Measurements from ENCODE around the gene IGSF23. TPM values are rescaled to one million over a fixed set of nuclear protein-coding genes. Genes with fewer than 3 reads are reported as not detected.

The IGSF23 gene
- total RNA-seq, 1 experiment from 2014 or later: not detected

- H2BK5ac ChIP-seq (ENCODE audit: insufficient read length, low read length): no peak overlapping the region
- H2BK15ac ChIP-seq (ENCODE audit: low read depth, low read length): no peak overlapping the region
- no peak overlapping the region for H3K9ac ChIP-seq (ENCODE audit: extremely low read depth, insufficient read length, low read length)
- H2AFZ ChIP-seq (ENCODE audit: low read length): no peak overlapping the region
- Mint-ChIP-seq H3K36me3 (ENCODE audit: insufficient read depth in 1 of 3, low read depth in 3 of 3) (no peaks in the 10 kb centered on the region; a peak in 1 of 7 replicates), H3K27me3 (ENCODE audit: low read depth) (peaks cover 7% of the 10 kb centered on the region), H3K4me1 (peaks cover 26 to 30% of the 10 kb centered on the region in 2 experiments), H3K4me3 (no peak overlapping the region), H3K9me3 (peaks cover 3% of the 10 kb centered on the region in 2 experiments; a peak in 2 of 5 replicates), H3K27ac (no peak overlapping the region; a peak in 1 of 7 replicates)
- H3K4me2 ChIP-seq (ENCODE audit: insufficient read depth, insufficient read length, low read length): no peak overlapping the region
- H4K5ac ChIP-seq (ENCODE audit: insufficient read length, low read depth, low read length): no peak overlapping the region
- no peaks in the 10 kb centered on the region for H3K9me3 ChIP-seq (ENCODE audit: control insufficient read depth, low read depth, low read length)
- H3T11ph ChIP-seq (ENCODE audit: low read length): no peak overlapping the region
- no peak for DNase-seq
- no peak overlapping the region for H4K91ac ChIP-seq (ENCODE audit: insufficient read length, low read depth, low read length)
- no peak overlapping the region for H3K56ac ChIP-seq (ENCODE audit: insufficient read length, low read depth, low read length)
- no peaks in the 10 kb centered on the region for H3K23me2 ChIP-seq (ENCODE audit: insufficient read length, low read depth, low read length, poor library complexity, severe bottlenecking)
- no peak overlapping the region for H3K4ac ChIP-seq (ENCODE audit: low read depth, low read length)
- no CpG with 5 or more reads among the region's 10 CpGs for WGBS (ENCODE audit: extremely low coverage, insufficient read length, low lambda C conversion rate)
- H2BK120ac ChIP-seq (ENCODE audit: low read depth, low read length, poor library complexity, severe bottlenecking): no peak overlapping the region
- no peak overlapping the region for H3K23ac ChIP-seq (ENCODE audit: insufficient read length, low read depth, low read length)
- no peak for TF ChIP-seq CTCF (conservative IDR thresholded peaks at IDR 0.05)
- H3K79me1 ChIP-seq (ENCODE audit: insufficient read depth, low read depth, low read length, poor library complexity, severe bottlenecking): no peaks in the 10 kb centered on the region
- no peaks in the 10 kb centered on the region for H3K79me2 ChIP-seq (ENCODE audit: insufficient read depth, low read length)
- H2BK12ac ChIP-seq (ENCODE audit: insufficient read length, low read depth, low read length): no peak overlapping the region
- H4K8ac ChIP-seq (replicated peaks; ENCODE audit: insufficient read length, low read depth, low read length): no peak overlapping the region
- no peaks in the 10 kb centered on the region for H3K27me3 ChIP-seq (ENCODE audit: insufficient read depth, low read length)
- H2AK5ac ChIP-seq (ENCODE audit: insufficient read length, low read length): no peak overlapping the region
- no peak overlapping the region for H3K18ac ChIP-seq (ENCODE audit: insufficient read length, low read depth, low read length)
- no peak overlapping the region for H2BK20ac ChIP-seq (ENCODE audit: low read depth, low read length, poor library complexity, severe bottlenecking)
- no peak overlapping the region; the same call in 1 of the 2 replicates for H3K14ac ChIP-seq (ENCODE audit: insufficient read depth, low read length)
- H3K27ac ChIP-seq (ENCODE audit: insufficient read length, low read depth, low read length): no peak overlapping the region
- no peaks in the 10 kb centered on the region for H3K4me1 ChIP-seq (ENCODE audit: insufficient read depth, low read length)
- H4K20me1 ChIP-seq (ENCODE audit: control insufficient read depth, insufficient read depth, insufficient read length): no peaks in the 10 kb centered on the region
Observed at GRCh38 chr19:44596428-44597130, 16.8 kb upstream of the IGSF23 start.

Data from H9 (cell line).